Measurements from ENCODE around the gene SH3GL1.

Gene SH3GL1, protein sequence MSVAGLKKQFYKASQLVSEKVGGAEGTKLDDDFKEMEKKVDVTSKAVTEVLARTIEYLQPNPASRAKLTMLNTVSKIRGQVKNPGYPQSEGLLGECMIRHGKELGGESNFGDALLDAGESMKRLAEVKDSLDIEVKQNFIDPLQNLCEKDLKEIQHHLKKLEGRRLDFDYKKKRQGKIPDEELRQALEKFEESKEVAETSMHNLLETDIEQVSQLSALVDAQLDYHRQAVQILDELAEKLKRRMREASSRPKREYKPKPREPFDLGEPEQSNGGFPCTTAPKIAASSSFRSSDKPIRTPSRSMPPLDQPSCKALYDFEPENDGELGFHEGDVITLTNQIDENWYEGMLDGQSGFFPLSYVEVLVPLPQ

DNA sequence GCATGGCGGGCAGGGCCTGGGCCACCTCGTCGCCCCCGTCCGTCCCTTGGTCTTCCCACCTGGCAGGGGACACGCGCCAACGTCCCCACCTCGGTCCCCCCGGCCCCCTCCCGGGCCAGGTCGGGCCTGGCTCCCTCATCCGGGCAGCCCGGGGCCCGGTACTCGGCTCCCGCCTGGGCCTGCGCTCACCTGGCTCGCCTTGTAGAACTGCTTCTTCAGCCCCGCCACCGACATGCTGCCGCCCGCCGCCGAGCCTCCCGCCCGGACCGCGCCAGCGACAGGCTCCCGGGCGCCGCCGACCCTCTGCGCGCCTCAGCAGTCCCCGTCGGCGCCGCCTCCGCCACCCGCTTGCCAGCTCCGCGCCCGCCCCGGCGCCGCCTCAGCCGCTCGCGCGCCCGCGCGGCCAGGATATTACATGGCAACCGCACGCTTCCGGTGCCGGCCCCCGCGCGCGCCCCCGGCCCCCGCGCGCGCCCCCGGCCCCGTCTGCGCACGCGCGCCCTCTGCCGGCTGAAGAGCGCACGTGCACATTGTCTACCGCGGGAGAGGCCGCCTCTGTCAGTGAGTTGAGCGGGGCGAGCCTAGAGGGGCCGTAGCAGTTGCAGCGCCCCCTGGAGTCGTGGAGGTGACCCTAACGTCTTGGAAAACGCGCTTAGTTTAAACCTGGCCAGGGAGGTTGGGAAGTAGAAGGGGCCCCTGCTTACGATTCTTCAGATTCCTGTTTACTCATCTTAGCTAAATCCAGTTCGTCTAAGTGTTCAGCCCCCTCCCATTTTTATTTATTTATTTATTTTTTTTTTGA is at the start of gene SH3GL1:
Gene SH3GL1 (minus strand): TSS at position 413 of the 802 bp plus-strand sequence. CDS start 179 bp downstream, at position 234.
- Histone ChIP-seq H4K20me1 (ENCODE audit: insufficient read depth, low read length) (no peaks in the 10 kb centered on the region), H3K4me3 (ENCODE audit: low read depth, low read length, poor library complexity, severe bottlenecking) (peak within 1 kb of the TSS; percentile 81), H3K9me3 (ENCODE audit: low read length) (no peaks in the 10 kb centered on the region), H3K27ac (ENCODE audit: low read depth, low read length, poor library complexity, severe bottlenecking) (peak within 1 kb of the TSS; percentile 85), H3K27me3 (ENCODE audit: insufficient read depth, low read length) (no peaks in the 10 kb centered on the region), H3K9ac (ENCODE audit: low read length) (peak within 1 kb of the TSS; percentile 91), H2AFZ (ENCODE audit: low read length) (no peak within 1 kb of the TSS), H3K9me2 (ENCODE audit: low read depth, low read length) (no peaks in the 10 kb centered on the region), H3F3A (ENCODE audit: insufficient read depth, low read length) (no peaks in the 10 kb centered on the region), H3K4me2 (ENCODE audit: low read length) (peak within 1 kb of the TSS; percentile 99), H3K36me3 (ENCODE audit: insufficient read depth, low read length) (peaks cover 39% of the 10 kb centered on the region; the same call in 1 of the 2 replicates), H3K4me1 (ENCODE audit: insufficient read depth, low read length, severe bottlenecking) (peaks cover 43% of the 10 kb centered on the region), H3K79me2 (ENCODE audit: insufficient read depth, low read length) (peaks cover 52% of the 10 kb centered on the region)
- no peak for TF ChIP-seq EZH2 (IDR thresholded peaks at IDR 0.05; ENCODE audit: borderline replicate concordance, low read length)
- TF ChIP-seq, protein P1, sequence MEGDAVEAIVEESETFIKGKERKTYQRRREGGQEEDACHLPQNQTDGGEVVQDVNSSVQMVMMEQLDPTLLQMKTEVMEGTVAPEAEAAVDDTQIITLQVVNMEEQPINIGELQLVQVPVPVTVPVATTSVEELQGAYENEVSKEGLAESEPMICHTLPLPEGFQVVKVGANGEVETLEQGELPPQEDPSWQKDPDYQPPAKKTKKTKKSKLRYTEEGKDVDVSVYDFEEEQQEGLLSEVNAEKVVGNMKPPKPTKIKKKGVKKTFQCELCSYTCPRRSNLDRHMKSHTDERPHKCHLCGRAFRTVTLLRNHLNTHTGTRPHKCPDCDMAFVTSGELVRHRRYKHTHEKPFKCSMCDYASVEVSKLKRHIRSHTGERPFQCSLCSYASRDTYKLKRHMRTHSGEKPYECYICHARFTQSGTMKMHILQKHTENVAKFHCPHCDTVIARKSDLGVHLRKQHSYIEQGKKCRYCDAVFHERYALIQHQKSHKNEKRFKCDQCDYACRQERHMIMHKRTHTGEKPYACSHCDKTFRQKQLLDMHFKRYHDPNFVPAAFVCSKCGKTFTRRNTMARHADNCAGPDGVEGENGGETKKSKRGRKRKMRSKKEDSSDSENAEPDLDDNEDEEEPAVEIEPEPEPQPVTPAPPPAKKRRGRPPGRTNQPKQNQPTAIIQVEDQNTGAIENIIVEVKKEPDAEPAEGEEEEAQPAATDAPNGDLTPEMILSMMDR (IDR thresholded peaks at IDR 0.05; ENCODE audit: low read length) = peak; percentile 90

DNA sequence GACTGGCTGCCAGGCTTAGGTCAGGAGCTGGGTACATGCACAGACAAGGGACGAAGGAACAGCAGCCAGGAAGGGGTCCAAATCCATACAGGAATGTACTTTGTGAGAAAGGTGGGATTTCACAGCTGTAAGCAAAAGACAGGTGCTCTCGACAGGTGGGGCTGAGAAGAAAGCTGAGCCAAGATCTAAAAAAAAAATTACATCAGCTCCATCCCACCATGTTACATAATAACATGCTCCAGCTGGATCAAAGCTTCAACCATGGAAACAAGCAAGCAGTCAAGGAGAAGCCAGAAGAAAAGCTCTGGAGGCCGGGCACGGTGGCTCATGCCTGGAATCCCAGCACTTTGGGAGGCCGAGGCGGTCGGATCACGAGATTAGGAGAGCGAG is 49.3 kb upstream of the SH3GL1 start:
- no peaks in the 10 kb centered on the region for H3K9me2 ChIP-seq (ENCODE audit: low read depth, low read length)
- H3K79me2 ChIP-seq (ENCODE audit: insufficient read depth, low read length) = no peaks in the 10 kb centered on the region
- H3F3A ChIP-seq (ENCODE audit: insufficient read depth, low read length) = no peaks in the 10 kb centered on the region
- H3K36me3 ChIP-seq (ENCODE audit: insufficient read depth, low read length) = peaks cover 69% of the 10 kb centered on the region
- no peak overlapping the region for H3K4me2 ChIP-seq (ENCODE audit: low read length)
- no peak overlapping the region for H3K27ac ChIP-seq (ENCODE audit: low read depth, low read length, poor library complexity, severe bottlenecking)
- H3K4me1 ChIP-seq (ENCODE audit: insufficient read depth, low read length, severe bottlenecking) = no peaks in the 10 kb centered on the region
- H3K9me3 ChIP-seq (ENCODE audit: low read length) = no peaks in the 10 kb centered on the region
- no peaks in the 10 kb centered on the region for H3K27me3 ChIP-seq (ENCODE audit: insufficient read depth, low read length)
- H4K20me1 ChIP-seq (ENCODE audit: insufficient read depth, low read length) = no peaks in the 10 kb centered on the region
- H3K9ac ChIP-seq (ENCODE audit: low read length) = no peak overlapping the region
- TF ChIP-seq, protein P1 (IDR thresholded peaks at IDR 0.05; ENCODE audit: low read length) = no peak
- TF ChIP-seq EZH2 (IDR thresholded peaks at IDR 0.05; ENCODE audit: borderline replicate concordance, low read length) = no peak
- H3K4me3 ChIP-seq (ENCODE audit: low read depth, low read length, poor library complexity, severe bottlenecking) = no peak overlapping the region
- no peak overlapping the region for H2AFZ ChIP-seq (ENCODE audit: low read length)

DNA sequence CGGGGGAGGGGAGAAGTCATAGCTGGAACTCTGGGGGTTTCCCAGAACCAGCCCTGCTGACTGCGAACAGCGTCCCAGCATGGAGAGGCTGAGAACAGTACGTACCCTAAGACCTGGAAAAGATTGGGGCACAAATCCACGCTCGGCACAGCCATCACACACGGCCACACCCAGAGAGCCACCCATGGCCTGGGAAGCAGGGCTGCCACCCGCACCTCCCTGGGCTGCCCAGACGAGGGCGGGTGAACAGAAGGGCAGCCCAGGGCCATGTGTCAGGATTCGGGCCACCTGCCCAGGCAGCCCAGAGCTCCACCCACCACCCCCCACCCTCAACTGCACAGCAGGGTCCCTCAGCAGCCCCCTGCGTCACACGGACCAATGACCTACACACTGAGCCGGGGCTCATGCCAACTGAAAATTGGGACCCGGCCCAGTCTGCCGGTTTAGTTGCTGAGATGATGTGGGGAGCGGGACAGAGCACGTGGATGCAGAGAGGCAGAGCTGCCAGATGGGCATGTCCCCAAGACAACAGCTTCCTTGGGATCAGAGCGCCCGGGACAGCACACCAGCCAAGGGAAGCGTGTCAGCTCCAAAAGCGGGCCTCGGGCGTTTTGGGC is 48.8 kb upstream of the SH3GL1 start:
- H4K20me1 ChIP-seq (ENCODE audit: insufficient read depth, low read length) = no peaks in the 10 kb centered on the region
- no peaks in the 10 kb centered on the region for H3K4me1 ChIP-seq (ENCODE audit: insufficient read depth, low read length, severe bottlenecking)
- TF ChIP-seq EZH2 (IDR thresholded peaks at IDR 0.05; ENCODE audit: borderline replicate concordance, low read length) = no peak
- TF ChIP-seq, protein P1 (IDR thresholded peaks at IDR 0.05; ENCODE audit: low read length) = no peak
- H3K4me2 ChIP-seq (ENCODE audit: low read length) = no peak overlapping the region
- no peak overlapping the region for H2AFZ ChIP-seq (ENCODE audit: low read length)
- H3K9me3 ChIP-seq (ENCODE audit: low read length) = no peaks in the 10 kb centered on the region
- H3K79me2 ChIP-seq (ENCODE audit: insufficient read depth, low read length) = no peaks in the 10 kb centered on the region
- H3K27ac ChIP-seq (ENCODE audit: low read depth, low read length, poor library complexity, severe bottlenecking) = no peak overlapping the region
- H3K9ac ChIP-seq (ENCODE audit: low read length) = no peak overlapping the region
- no peaks in the 10 kb centered on the region for H3F3A ChIP-seq (ENCODE audit: insufficient read depth, low read length)
- no peak overlapping the region for H3K4me3 ChIP-seq (ENCODE audit: low read depth, low read length, poor library complexity, severe bottlenecking)
- no peaks in the 10 kb centered on the region for H3K9me2 ChIP-seq (ENCODE audit: low read depth, low read length)
- H3K36me3 ChIP-seq (ENCODE audit: insufficient read depth, low read length) = peaks cover 71% of the 10 kb centered on the region
- H3K27me3 ChIP-seq (ENCODE audit: insufficient read depth, low read length) = no peaks in the 10 kb centered on the region
